Measurements from ENCODE around the gene CXXC1.
"Not testable (repeated sequence)": the region's sequence is repeated elsewhere in the genome, so short reads cannot be mapped to it uniquely, and the experiment has no call there.

The CXXC1 gene

DNA sequence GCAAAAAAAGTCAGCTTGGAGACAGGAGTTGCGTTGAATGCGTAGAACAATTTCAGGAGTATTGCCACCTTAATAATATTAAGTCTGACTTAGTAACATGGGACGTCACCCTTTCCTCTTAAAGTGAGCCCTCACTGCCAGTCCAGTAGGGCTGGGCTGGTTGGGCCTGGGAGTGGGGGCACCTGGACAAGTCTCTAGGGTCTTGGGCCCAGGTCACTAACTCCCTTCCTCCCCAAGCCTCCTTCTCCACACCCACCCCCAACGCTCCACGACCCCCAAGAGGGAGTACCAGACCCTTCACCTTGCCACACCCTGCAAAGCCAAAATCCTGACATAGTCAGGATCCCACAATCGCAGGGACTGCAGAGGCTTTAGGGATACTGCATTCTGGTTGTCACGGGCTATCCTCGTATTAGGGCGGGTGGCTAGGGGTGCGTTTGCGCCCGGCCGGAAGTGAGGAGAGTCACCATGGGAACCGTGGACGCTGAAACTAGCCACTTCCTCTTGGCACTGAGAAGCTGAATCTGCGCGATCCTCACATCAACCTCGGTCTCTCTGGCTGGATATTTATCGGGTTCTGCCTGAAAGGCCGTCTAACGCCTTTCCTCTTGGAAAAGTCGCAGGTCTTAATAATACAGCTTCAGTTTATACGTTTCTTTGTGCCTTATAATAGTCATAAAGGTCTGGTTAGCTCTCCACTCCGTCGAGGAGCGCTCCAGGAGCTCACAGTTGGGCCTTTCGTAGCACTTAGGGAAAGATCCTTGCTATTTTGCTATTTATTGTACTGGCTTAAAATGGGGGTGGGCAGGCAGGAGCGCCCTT, 10.3 kb upstream of the CXXC1 start:
- in situ Hi-C loops (cut with MboI; ENCODE audit: low pct_unique_long_range_greater_than_20kb, low sequenced_read_pairs, unreplicated experiment): no loop called here
- TF ChIP-seq, protein P1, sequence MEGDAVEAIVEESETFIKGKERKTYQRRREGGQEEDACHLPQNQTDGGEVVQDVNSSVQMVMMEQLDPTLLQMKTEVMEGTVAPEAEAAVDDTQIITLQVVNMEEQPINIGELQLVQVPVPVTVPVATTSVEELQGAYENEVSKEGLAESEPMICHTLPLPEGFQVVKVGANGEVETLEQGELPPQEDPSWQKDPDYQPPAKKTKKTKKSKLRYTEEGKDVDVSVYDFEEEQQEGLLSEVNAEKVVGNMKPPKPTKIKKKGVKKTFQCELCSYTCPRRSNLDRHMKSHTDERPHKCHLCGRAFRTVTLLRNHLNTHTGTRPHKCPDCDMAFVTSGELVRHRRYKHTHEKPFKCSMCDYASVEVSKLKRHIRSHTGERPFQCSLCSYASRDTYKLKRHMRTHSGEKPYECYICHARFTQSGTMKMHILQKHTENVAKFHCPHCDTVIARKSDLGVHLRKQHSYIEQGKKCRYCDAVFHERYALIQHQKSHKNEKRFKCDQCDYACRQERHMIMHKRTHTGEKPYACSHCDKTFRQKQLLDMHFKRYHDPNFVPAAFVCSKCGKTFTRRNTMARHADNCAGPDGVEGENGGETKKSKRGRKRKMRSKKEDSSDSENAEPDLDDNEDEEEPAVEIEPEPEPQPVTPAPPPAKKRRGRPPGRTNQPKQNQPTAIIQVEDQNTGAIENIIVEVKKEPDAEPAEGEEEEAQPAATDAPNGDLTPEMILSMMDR (IDR thresholded peaks at IDR 0.05; ENCODE audit: extremely low read depth, insufficient read depth, missing control alignments): no peak
- peak; percentile 91 for DNase-seq (ENCODE audit: low spot score)

GRCh38 chr18:50293039-50293438, 5.5 kb upstream of the CXXC1 start:
- in situ Hi-C loops (cut with MboI; ENCODE audit: low pct_unique_long_range_greater_than_20kb, low sequenced_read_pairs, unreplicated experiment): no loop called here
- no peak for DNase-seq (ENCODE audit: low spot score)
- TF ChIP-seq, protein P1 (IDR thresholded peaks at IDR 0.05; ENCODE audit: extremely low read depth, insufficient read depth, missing control alignments): no peak

- in situ Hi-C loops (cut with MboI; ENCODE audit: low pct_unique_long_range_greater_than_20kb, low sequenced_read_pairs, unreplicated experiment): loop anchor here (10.0 kb wide), 1 partner anchor 66 kb away; no protein-coding TSS in a partner anchor
- DNase-seq (ENCODE audit: low spot score): no peak
- TF ChIP-seq, protein P1 (IDR thresholded peaks at IDR 0.05; ENCODE audit: extremely low read depth, insufficient read depth, missing control alignments): no peak
These were observed 1.6 kb upstream of the CXXC1 start for GRCh38 chr18:50289108-50289443.

DNA sequence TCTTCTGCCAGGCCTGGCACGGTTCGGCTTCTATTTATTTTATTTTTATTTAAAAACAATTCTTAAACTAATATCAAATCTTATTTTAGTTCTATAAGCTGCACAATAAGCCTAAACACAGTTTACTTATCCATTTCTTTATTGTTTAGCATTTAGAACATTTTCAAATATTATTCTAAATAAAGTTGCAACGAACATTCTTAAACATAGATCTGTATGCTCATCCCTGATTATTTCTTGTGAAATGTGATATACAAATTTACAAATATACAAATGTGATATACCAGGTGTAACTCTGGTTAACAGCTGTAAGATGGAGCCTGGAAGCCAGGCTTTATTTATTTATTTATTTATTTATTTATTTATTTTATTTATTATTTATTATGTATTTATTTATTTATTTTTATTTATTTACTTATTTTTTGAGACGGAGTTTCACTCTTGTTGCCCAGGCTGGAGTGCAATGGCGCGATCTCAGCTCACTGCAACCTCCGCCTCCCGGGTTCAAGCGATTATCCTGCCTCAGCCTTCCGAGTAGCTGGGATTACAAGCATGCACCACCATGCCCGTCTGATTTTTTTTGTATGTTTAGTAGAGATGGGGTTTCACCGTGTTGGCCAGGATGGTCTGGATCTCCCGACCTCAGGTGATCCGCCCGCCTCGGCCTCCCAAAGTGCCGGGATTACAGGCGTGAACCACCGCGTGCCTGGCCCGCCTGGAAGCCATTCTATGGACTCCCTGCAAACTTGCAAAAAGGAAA, 1.0 kb upstream of the CXXC1 start:
- in situ Hi-C loops (cut with MboI; ENCODE audit: low pct_unique_long_range_greater_than_20kb, low sequenced_read_pairs, unreplicated experiment): loop anchor here (10.0 kb wide), 1 partner anchor 66 kb away; no protein-coding TSS in a partner anchor
- DNase-seq (ENCODE audit: low spot score): not testable (repeated sequence)

GRCh38 chr18:50287028-50287440, 458 bp downstream of the CXXC1 start:
- DNase-seq (ENCODE audit: low spot score): no peak
- TF ChIP-seq, protein P1 (IDR thresholded peaks at IDR 0.05; ENCODE audit: extremely low read depth, insufficient read depth, missing control alignments): no peak
- in situ Hi-C loops (cut with MboI; ENCODE audit: low pct_unique_long_range_greater_than_20kb, low sequenced_read_pairs, unreplicated experiment): loop anchor here (10.0 kb wide), 1 partner anchor 68 kb away; no protein-coding TSS in a partner anchor

DNA sequence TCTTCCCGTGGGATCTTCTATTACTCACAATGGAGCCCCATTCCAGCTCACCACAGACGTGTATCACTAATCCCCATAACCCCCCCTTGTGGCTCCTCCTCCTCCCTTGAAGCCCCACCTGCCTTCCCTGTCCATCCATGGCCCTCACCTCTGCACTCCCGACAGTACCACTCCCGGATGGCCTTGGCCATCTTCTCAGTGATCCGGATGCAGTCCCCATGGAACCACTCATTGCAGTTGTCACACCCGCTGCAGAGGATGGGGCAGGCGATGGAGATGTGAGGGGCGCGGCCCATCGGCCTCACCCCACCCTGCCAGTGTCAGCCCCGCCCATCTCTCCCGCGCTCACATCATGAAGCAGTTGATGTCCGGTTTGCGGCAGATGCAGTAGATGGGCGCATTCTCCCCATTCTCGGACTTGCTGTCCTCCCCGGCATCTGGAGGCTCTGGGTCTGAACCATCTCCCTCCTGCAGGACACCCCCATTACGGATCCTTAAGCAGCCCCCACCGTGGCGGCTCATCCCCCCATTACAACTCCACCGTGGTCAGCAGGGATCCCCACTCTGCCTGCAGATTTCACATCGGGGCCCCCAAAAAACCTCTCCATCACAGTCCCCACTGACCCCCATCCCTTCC, 983 bp downstream of the CXXC1 start:
- in situ Hi-C loops (cut with MboI; ENCODE audit: low pct_unique_long_range_greater_than_20kb, low sequenced_read_pairs, unreplicated experiment): loop anchor here (10.0 kb wide), 1 partner anchor 68 kb away; no protein-coding TSS in a partner anchor
- no peak for DNase-seq (ENCODE audit: low spot score)

More for the DNA sequence above, 983 bp downstream of the CXXC1 start:
- TF ChIP-seq, protein P1 (IDR thresholded peaks at IDR 0.05; ENCODE audit: extremely low read depth, insufficient read depth, missing control alignments): no peak
